ENCODE measurements around the gene ADAMTS12. TPM values are rescaled to one million over a fixed set of nuclear protein-coding genes. Genes with fewer than 3 reads are reported as not detected.

ADAMTS12 gene
- total RNA-seq, 1 experiment from 2014 or later = 6.2 TPM

DNA sequence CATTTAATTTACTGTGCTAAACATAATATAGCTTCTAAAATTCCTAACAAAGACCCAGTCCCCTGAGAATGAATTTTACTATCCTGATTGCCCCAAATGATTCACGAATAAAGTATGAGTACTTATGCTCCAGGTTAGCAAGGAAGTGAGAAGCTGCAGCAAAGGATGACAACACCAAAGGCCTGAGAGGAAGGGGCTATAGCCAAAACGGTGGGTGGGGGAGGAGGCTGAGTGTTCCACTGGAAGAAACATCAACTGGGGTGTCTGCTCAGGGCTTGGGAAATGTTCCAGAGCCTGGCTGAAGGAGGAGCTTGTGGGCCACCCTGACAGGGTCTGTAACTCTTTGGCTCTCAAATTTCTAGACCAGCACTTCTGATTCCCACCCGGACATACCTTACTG is 157.3 kb downstream of the ADAMTS12 start:
- no peak overlapping the region for H2BK20ac ChIP-seq (ENCODE audit: low read depth, low read length, poor library complexity, severe bottlenecking)
- H3K9ac ChIP-seq (ENCODE audit: extremely low read depth, insufficient read length, low read length) = no peak overlapping the region
- H3K4me3 Mint-ChIP-seq = no peak overlapping the region
- no peaks in the 10 kb centered on the region for H3K27me3 ChIP-seq (ENCODE audit: insufficient read depth, low read length)
- H3K9me3 ChIP-seq (ENCODE audit: control insufficient read depth, low read depth, low read length) = no peaks in the 10 kb centered on the region
- no peak for DNase-seq
- peaks cover 5% of the 10 kb centered on the region for H3K4me1 ChIP-seq (ENCODE audit: insufficient read depth, low read length)
- no peak overlapping the region for H3K27ac ChIP-seq (ENCODE audit: insufficient read length, low read depth, low read length)
- no peak overlapping the region for H3K4me2 ChIP-seq (ENCODE audit: insufficient read depth, insufficient read length, low read length)
- H3K36me3 Mint-ChIP-seq (ENCODE audit: insufficient read depth in 1 of 3, low read depth in 3 of 3) = no peaks in the 10 kb centered on the region
- no peak overlapping the region for H2AK5ac ChIP-seq (ENCODE audit: insufficient read length, low read length)
- H3K14ac ChIP-seq (ENCODE audit: insufficient read depth, low read length) = no peak overlapping the region
- no peak overlapping the region for H3T11ph ChIP-seq (ENCODE audit: low read length)
- H3K4ac ChIP-seq (ENCODE audit: low read depth, low read length) = no peak overlapping the region
- peak overlapping the region in 2 of 3 experiments; percentile 36 to 58; a peak in 2 of 7 replicates for H3K27ac Mint-ChIP-seq
- no peaks in the 10 kb centered on the region for H3K9me3 Mint-ChIP-seq
- no peaks in the 10 kb centered on the region for H3K79me1 ChIP-seq (ENCODE audit: insufficient read depth, low read depth, low read length, poor library complexity, severe bottlenecking)
- no peaks in the 10 kb centered on the region for H3K27me3 Mint-ChIP-seq (ENCODE audit: low read depth)
- H4K5ac ChIP-seq (ENCODE audit: insufficient read length, low read depth, low read length) = no peak overlapping the region
- TF ChIP-seq, protein P1, sequence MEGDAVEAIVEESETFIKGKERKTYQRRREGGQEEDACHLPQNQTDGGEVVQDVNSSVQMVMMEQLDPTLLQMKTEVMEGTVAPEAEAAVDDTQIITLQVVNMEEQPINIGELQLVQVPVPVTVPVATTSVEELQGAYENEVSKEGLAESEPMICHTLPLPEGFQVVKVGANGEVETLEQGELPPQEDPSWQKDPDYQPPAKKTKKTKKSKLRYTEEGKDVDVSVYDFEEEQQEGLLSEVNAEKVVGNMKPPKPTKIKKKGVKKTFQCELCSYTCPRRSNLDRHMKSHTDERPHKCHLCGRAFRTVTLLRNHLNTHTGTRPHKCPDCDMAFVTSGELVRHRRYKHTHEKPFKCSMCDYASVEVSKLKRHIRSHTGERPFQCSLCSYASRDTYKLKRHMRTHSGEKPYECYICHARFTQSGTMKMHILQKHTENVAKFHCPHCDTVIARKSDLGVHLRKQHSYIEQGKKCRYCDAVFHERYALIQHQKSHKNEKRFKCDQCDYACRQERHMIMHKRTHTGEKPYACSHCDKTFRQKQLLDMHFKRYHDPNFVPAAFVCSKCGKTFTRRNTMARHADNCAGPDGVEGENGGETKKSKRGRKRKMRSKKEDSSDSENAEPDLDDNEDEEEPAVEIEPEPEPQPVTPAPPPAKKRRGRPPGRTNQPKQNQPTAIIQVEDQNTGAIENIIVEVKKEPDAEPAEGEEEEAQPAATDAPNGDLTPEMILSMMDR (conservative IDR thresholded peaks at IDR 0.05) = no peak
- no peak overlapping the region for H4K8ac ChIP-seq (replicated peaks; ENCODE audit: insufficient read length, low read depth, low read length)
- H4K91ac ChIP-seq (ENCODE audit: insufficient read length, low read depth, low read length) = no peak overlapping the region
- H2BK5ac ChIP-seq (ENCODE audit: insufficient read length, low read length) = no peak overlapping the region
- no peak overlapping the region for H2BK12ac ChIP-seq (ENCODE audit: insufficient read length, low read depth, low read length)
- H2BK15ac ChIP-seq (ENCODE audit: low read depth, low read length) = no peak overlapping the region
- no peaks in the 10 kb centered on the region for H3K79me2 ChIP-seq (ENCODE audit: insufficient read depth, low read length)
- no peak overlapping the region for H3K23ac ChIP-seq (ENCODE audit: insufficient read length, low read depth, low read length)
- no peaks in the 10 kb centered on the region for H4K20me1 ChIP-seq (ENCODE audit: control insufficient read depth, insufficient read depth, insufficient read length)
- H3K18ac ChIP-seq (ENCODE audit: insufficient read length, low read depth, low read length) = no peak overlapping the region
- no peak overlapping the region for H2AFZ ChIP-seq (ENCODE audit: low read length)
- WGBS (ENCODE audit: extremely low coverage, insufficient read length, low lambda C conversion rate) = no CpG with 5 or more reads among the region's 3 CpGs
- H3K4me1 Mint-ChIP-seq = peaks cover 24 to 28% of the 10 kb centered on the region in 2 experiments
- H2BK120ac ChIP-seq (ENCODE audit: low read depth, low read length, poor library complexity, severe bottlenecking) = no peak overlapping the region
- no peaks in the 10 kb centered on the region for H3K23me2 ChIP-seq (ENCODE audit: insufficient read length, low read depth, low read length, poor library complexity, severe bottlenecking)
- H3K56ac ChIP-seq (ENCODE audit: insufficient read length, low read depth, low read length) = no peak overlapping the region

All from H9 (cell line).